CD4-positive, alpha-beta T cell treated with Interleukin-15 for 1 hour (primary cell): ENCODE results near the gene STX5.
"Not testable (repeated sequence)": the region's sequence is repeated elsewhere in the genome, so short reads cannot be mapped to it uniquely, and the experiment has no call there.

Experiments used
- DNase-seq: peaks from one replicate; pipeline ENCODE4 v3.0.0-alpha.2; 2020

Gene STX5

GRCh38 chr11:62854013-62854824, 22.4 kb upstream of the STX5 start:
- DNase-seq = no peak

GRCh38 chr11:62853279-62853965, 21.6 kb upstream of the STX5 start:
- no peak for DNase-seq

- DNase-seq = no peak
Measured at GRCh38 chr11:62852523-62853188, 20.8 kb upstream of the STX5 start.

- DNase-seq = no peak
Measured at GRCh38 chr11:62851807-62852522, 20.1 kb upstream of the STX5 start.

GRCh38 chr11:62850911-62851806, 19.3 kb upstream of the STX5 start:
- DNase-seq = no peak

- DNase-seq = no peak
Measured at GRCh38 chr11:62847767-62848314, 16.0 kb upstream of the STX5 start.

- no peak for DNase-seq
Measured at GRCh38 chr11:62846177-62846576, 14.3 kb upstream of the STX5 start.

GRCh38 chr11:62844154-62844553, 12.3 kb upstream of the STX5 start:
- no peak for DNase-seq

GRCh38 chr11:62843466-62843865, 11.6 kb upstream of the STX5 start:
- DNase-seq = no peak

GRCh38 chr11:62842891-62843290, 11.0 kb upstream of the STX5 start:
- not testable (repeated sequence) for DNase-seq

- DNase-seq = peak; percentile 39
Measured at GRCh38 chr11:62842171-62842741, 10.4 kb upstream of the STX5 start.

GRCh38 chr11:62841361-62842170, 9.7 kb upstream of the STX5 start:
- DNase-seq = peak; percentile 94

- DNase-seq = peak; percentile 86
Measured at GRCh38 chr11:62840721-62841360, 9.0 kb upstream of the STX5 start.

GRCh38 chr11:62839050-62839945, 7.4 kb upstream of the STX5 start, which contains the start of gene WDR74:
TSS of gene WDR74 (minus strand) at chr11:62839590. CDS start at chr11:62839570, 20 bp downstream.
- peak; percentile 94 for DNase-seq

- no peak for DNase-seq
Measured at GRCh38 chr11:62835336-62835735, 3.5 kb upstream of the STX5 start.

- DNase-seq = no peak
Measured at GRCh38 chr11:62832336-62833234, 734 bp upstream of the STX5 start, which contains the start of gene TEX54. TSS of gene TEX54 (minus strand) at chr11:62832841.

- DNase-seq = peak; percentile 26
Measured at GRCh38 chr11:62830904-62831519, 839 bp downstream of the STX5 start.
